Effector memory CD8-positive, alpha-beta T cell (primary cell): Measurements from ENCODE around the gene PLXNA4.
"Not testable (repeated sequence)": the region's sequence is repeated elsewhere in the genome, so short reads cannot be mapped to it uniquely, and the experiment has no call there.

Source experiments
- ATAC-seq: fragments of 150-1000 bp; cut with Tn5 transposase; replicated peaks from 2 replicates; pipeline ENCODE4 v1.10.0; 2021; ENCODE audit warnings: mild to moderate bottlenecking, moderate library complexity
- DNase-seq, 3 experiments: peaks; one replicate each; pipeline ENCODE4 v3.0.0; 2021
- H3K27ac Mint-ChIP-seq, 2 donors: one replicate each; pipeline ENCODE4 v1.8.0; 2022; ENCODE audit warnings: mild to moderate bottlenecking in 2 of 2, mixed read lengths in 2 of 2, moderate library complexity in 2 of 2
- H3K27me3 Mint-ChIP-seq, 2 donors: one replicate each; pipeline ENCODE4 v1.8.0; 2022; ENCODE audit warnings: mixed read lengths in 2 of 2
- H3K36me3 Mint-ChIP-seq: one replicate; pipeline ENCODE4 v1.8.0; 2022; ENCODE audit warnings: mild to moderate bottlenecking, moderate library complexity, mixed read lengths; ENCODE audit not compliant: insufficient read depth
- H3K4me1 Mint-ChIP-seq, 2 donors: one replicate each; pipeline ENCODE4 v1.8.0; 2022; ENCODE audit warnings: low read depth in 2 of 2, mixed read lengths in 2 of 2
- H3K4me3 Mint-ChIP-seq, 2 donors: one replicate each; pipeline ENCODE4 v1.8.0; 2022; ENCODE audit warnings: mild to moderate bottlenecking in 2 of 2, mixed read lengths in 2 of 2, moderate library complexity in 2 of 2
- H3K9me3 Mint-ChIP-seq, 2 donors: one replicate each; pipeline ENCODE4 v1.8.0; 2022; ENCODE audit warnings: mixed read lengths in 2 of 2

Gene PLXNA4

DNA sequence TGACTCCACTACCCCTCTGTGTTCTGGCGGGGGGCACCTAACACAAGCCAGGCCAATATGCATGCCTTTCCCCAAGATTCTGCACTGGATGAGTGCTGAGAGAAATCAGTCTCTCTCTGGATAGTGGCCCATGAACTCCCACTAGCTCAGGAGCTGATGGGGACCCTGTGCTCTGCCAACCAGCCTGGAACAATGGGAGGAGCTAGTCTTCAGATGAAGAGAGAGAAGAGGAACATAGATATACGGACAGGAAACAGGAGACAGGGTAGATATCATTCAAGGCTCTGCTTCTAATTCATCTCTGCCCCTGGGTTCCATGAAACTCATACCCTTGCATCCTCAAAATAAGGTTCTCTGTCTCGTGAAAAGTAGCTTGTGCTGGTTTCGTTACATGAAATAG, 27.9 kb upstream of the PLXNA4 start:
- ATAC-seq = no peak

DNA sequence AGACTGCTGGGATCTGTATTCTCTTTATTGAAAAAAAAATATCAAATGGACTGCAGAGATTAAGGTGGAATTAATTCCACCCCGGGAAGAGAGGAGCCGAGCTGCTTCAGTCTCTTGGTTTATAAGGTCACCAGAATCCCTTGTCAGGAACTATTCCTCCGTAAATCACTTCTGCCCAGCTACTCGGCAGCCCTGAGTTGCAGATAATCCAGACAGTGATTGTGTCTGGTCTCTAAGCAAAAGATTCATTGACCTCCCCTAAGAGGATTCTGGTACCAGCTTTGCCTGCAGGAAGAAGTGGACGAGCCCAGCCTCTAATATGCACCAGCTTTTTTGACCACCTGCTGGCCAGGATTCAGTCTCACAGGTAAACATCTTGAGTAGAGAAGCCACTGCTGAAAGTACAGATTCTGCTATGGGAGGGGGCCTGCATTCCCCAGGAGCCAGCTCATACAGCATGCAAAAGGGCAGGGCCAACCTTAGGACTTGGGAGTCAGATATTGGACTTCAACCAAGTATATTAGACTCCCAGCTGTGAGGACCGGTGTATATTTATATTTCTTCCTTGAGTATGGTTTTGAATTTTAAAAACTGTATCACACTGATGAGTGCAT, 27.1 kb upstream of the PLXNA4 start:
- Mint-ChIP-seq H3K4me3 (no peak overlapping the region), H3K27ac (no peak overlapping the region), H3K9me3 (no peaks in the 10 kb centered on the region), H3K27me3 (peaks cover 42 to 45% of the 10 kb centered on the region in 2 donors), H3K4me1 (no peaks in the 10 kb centered on the region), H3K36me3 (no peaks in the 10 kb centered on the region)
- DNase-seq (no peak), ATAC-seq (no peak)

More for the DNA sequence above, 27.9 kb upstream of the PLXNA4 start:
- H3K36me3 Mint-ChIP-seq = no peaks in the 10 kb centered on the region
- no peak overlapping the region for H3K27ac Mint-ChIP-seq
- H3K27me3 Mint-ChIP-seq = peaks cover 34 to 37% of the 10 kb centered on the region in 2 donors
- no peak overlapping the region for H3K4me3 Mint-ChIP-seq
- no peaks in the 10 kb centered on the region for H3K4me1 Mint-ChIP-seq
- no peaks in the 10 kb centered on the region for H3K9me3 Mint-ChIP-seq
- no peak for DNase-seq

DNA sequence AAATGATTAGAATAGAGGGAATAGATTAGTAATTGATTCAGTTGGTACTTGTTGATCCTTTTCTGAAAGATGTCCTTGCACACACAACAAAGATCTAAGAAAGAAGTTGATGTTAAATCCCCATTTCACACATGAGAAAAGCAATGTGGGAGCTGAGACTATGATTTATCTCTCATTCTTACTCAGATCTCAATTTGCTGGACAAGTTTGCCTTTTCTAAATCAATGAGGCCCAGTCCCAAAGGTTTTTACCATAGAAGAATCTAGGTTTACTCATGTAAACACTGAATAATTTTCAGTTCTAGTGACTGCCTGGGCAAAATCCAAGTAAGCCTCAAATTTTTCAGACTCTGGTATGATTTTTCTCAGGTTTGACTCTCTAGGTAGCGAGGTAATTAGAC, 25.5 kb upstream of the PLXNA4 start:
- ATAC-seq (no peak), DNase-seq (no peak)
- Mint-ChIP-seq H3K9me3 (no peaks in the 10 kb centered on the region), H3K27ac (no peak overlapping the region), H3K27me3 (peaks cover 46 to 48% of the 10 kb centered on the region in 2 donors), H3K4me3 (no peak overlapping the region), H3K36me3 (no peaks in the 10 kb centered on the region), H3K4me1 (no peaks in the 10 kb centered on the region)

DNA sequence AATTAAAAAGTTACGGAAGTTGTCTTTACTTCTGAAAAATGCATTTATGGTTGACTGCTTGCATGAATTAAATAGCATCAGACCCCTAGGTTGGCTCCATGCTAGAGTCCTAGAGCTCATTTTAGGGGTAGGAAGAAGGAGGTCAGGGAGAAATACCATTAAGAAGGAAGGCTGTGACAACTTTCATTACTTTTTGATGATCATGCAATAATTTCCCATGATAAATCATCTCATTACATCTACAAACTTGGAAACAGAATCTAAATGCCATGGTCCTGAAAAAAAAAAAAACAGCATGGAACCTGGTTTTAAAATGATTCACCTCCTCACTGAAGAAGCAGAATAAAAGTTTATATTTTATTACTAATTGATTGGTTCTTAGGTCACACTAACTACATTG, 20.3 kb upstream of the PLXNA4 start:
- ATAC-seq (no peak), DNase-seq (no peak)
- no peaks in the 10 kb centered on the region for H3K4me1 Mint-ChIP-seq
- H3K4me3 Mint-ChIP-seq = no peak overlapping the region
- H3K36me3 Mint-ChIP-seq = no peaks in the 10 kb centered on the region
- no peak overlapping the region for H3K27ac Mint-ChIP-seq
- H3K9me3 Mint-ChIP-seq = no peaks in the 10 kb centered on the region
- H3K27me3 Mint-ChIP-seq = peaks cover 20 to 61% of the 10 kb centered on the region in 2 donors

DNA sequence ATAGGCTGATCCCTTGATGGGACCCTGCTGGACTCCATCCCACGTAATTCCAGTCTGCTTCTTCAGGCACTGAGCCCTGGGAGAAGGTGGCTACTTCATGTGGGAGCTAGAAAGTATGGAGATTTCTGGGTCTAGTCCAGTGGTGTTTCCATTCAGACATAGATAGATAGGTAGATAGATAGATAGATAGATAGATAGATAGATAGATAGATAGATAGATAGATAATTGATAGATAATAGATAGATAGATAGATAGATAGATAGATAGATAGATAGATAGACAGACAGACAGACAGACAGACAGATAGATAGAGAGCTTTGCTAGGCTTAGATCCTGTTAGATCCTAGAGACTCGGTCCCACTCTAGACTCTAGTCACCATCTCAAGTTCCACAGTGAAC, 18.5 kb upstream of the PLXNA4 start:
- H3K4me3 Mint-ChIP-seq, DNase-seq, H3K27ac Mint-ChIP-seq, H3K36me3 Mint-ChIP-seq, H3K9me3 Mint-ChIP-seq, ATAC-seq, H3K4me1 Mint-ChIP-seq: not testable (repeated sequence)
- peaks cover 16 to 69% of the 10 kb centered on the region in 2 donors for H3K27me3 Mint-ChIP-seq

DNA sequence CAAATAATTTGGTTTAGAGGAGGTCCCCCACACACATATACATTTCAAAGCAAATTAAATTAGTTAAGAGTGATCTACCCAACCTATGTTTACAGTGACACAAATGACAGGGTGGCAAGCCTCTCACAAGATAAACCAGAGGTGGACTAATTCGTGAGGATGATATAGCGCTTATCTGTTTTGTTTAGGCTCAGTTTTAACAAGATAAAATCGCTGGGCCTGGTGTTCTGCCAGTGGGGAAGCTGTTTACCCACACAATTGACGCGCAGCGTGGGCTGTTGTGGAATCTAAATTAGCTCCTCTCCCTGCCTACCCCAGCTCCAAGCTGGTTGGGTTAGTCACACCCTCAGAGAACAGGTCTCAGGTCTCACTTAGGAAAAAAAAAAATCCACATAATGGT, 16.7 kb upstream of the PLXNA4 start:
- ATAC-seq = no peak
- no peak overlapping the region for H3K27ac Mint-ChIP-seq
- no peak for DNase-seq
- H3K4me1 Mint-ChIP-seq = no peaks in the 10 kb centered on the region
- H3K9me3 Mint-ChIP-seq = no peaks in the 10 kb centered on the region
- H3K27me3 Mint-ChIP-seq = peaks cover 12 to 60% of the 10 kb centered on the region in 2 donors
- H3K4me3 Mint-ChIP-seq = no peak overlapping the region
- H3K36me3 Mint-ChIP-seq = no peaks in the 10 kb centered on the region

DNA sequence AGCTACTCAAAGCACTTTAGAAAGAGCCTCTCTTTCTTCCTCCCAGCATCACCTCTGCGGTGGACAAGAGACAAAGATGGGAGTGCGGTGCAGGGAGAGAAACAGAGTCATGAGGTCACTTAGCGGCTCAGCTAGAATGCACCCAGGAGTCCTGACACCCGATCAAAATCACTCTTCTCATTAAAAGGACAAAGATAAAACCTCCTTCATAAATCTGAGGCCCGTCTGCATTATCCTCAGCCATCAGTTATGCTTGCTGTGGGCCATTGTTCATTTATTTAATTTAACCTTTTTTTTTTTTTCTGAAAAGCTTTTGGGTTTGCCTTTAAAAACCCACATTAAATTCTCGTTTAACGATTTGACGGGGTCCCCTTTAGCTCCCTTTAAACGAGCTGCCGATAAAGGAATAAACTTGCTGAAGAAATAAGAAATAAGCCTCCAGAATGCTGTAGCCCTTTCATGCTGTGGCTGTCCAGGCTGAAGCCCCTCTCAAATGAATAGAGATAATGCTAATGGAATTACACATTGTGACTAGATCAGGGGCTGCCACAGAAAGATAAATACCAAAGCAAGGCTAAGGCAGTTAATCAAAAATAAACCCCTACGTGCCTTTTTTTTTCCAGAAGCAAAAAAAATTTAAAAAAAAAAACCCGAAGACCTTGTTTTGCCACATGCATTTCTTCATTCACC, 16.1 kb upstream of the PLXNA4 start:
- Mint-ChIP-seq H3K27me3 (peaks cover 17 to 66% of the 10 kb centered on the region in 2 donors), H3K36me3 (no peaks in the 10 kb centered on the region), H3K4me3 (no peak overlapping the region), H3K27ac (no peak overlapping the region), H3K4me1 (no peaks in the 10 kb centered on the region), H3K9me3 (no peaks in the 10 kb centered on the region)
- no peak for DNase-seq
- ATAC-seq = no peak

DNA sequence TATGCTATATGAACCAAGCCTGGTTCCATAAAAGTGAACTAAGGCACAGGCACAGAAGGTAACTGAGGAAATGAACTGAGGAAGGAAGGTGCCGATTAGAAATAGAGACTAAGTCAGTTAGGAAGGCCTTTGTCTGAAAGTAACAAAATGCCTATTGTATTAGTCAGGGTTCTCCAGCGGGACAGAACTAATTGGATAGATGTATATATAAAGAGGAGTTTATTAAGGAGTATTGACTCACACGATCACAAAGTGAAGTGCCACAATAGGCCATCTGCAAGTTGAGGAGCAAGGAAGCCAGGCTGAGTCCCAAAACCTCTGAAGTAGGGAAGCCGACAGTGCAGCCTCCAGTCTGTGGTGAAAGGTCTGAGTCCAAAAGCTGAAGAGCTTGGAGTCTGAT, 13.9 kb upstream of the PLXNA4 start:
- H3K4me1 Mint-ChIP-seq = no peaks in the 10 kb centered on the region
- no peak for DNase-seq
- no peak for ATAC-seq
- H3K27me3 Mint-ChIP-seq = peaks cover 34 to 57% of the 10 kb centered on the region in 2 donors
- no peaks in the 10 kb centered on the region for H3K9me3 Mint-ChIP-seq
- H3K36me3 Mint-ChIP-seq = no peaks in the 10 kb centered on the region
- H3K27ac Mint-ChIP-seq = no peak overlapping the region
- H3K4me3 Mint-ChIP-seq = no peak overlapping the region

DNA sequence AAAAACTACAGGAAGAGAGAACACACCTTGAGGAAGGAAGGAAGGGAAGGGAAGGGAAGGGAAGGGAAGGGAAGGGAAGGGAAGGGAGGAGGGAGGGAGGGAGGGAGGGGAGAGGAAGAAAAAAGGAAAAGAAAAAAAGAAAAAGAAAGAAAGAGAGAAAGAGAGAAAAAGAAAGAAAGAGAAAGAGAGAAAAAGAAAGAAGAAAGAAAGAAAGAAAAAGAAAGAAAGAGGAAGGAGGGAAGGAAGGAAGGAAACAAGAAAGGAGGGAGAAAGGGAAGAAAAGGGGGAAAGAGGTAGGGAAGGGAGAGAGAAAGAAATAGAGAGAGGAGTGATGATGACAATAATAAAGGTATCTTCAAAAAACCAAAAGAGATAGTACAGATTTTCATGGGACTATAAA, 12.3 kb upstream of the PLXNA4 start:
- Mint-ChIP-seq H3K27ac (no peak overlapping the region), H3K36me3 (no peaks in the 10 kb centered on the region), H3K4me1 (no peaks in the 10 kb centered on the region), H3K27me3 (peaks cover 40 to 58% of the 10 kb centered on the region in 2 donors), H3K4me3 (no peak overlapping the region), H3K9me3 (no peaks in the 10 kb centered on the region)
- ATAC-seq (no peak), DNase-seq (no peak)

DNA sequence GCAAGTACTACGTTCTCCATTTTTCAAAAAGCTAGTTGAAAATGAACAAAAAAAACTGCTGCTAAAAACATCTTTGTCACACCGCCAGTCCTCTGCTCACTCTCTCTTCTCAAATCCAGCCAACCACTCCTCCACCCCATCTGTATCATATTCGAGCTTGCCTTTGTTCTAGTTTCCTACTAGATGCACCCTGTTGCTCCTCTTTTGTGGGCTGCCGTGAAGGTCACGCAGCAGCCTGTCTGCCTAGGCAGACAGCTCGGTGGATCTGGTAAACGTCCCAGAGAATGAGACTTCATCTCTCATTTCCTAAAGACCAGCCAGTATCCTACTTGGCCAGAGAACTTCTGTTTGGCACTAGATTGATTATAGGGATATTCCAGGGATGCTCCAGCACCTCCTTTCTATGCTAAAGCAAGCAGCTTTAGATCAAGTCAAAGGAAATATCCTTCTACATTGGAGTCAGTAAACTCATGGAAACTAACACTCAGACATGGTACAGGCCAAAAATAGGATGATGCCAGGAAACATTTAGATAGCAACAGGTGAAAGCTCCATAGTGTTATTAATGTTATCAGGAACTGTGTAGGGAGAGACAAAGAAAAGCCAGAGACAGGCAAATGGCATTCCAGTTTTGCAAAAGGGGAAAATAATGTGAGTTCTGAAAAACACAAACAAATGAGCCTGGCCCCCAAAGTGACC, 8.7 kb upstream of the PLXNA4 start:
- Mint-ChIP-seq H3K4me1 (no peaks in the 10 kb centered on the region), H3K4me3 (no peak overlapping the region), H3K27ac (no peak overlapping the region), H3K36me3 (no peaks in the 10 kb centered on the region), H3K27me3 (peaks cover 52 to 65% of the 10 kb centered on the region in 2 donors), H3K9me3 (no peaks in the 10 kb centered on the region)
- ATAC-seq = no peak
- no peak for DNase-seq

DNA sequence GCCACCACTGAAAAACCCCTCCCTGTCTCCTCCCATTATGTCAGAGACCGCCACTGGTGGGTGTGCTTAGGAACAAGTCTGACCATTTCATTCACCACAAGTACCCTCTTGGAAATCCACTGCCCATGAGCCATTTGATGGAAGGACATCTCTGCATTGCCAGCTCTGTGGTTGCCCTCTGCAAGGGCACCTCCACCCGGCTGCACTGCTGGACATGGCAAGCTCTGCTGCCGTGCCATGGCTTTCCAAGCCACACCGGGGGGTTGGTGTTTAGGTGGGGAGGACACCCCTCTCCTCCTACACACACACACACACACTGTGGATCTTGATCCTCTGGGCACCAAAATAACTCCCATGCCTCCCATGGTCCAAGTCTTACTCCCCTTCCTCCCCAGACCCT, 5.2 kb upstream of the PLXNA4 start:
- no peaks in the 10 kb centered on the region for H3K36me3 Mint-ChIP-seq
- DNase-seq (no peak), ATAC-seq (no peak)
- peaks cover 60 to 76% of the 10 kb centered on the region in 2 donors for H3K27me3 Mint-ChIP-seq
- no peaks in the 10 kb centered on the region for H3K9me3 Mint-ChIP-seq
- H3K27ac Mint-ChIP-seq = no peak overlapping the region
- no peak overlapping the region for H3K4me3 Mint-ChIP-seq
- peaks cover 5 to 8% of the 10 kb centered on the region in 2 donors for H3K4me1 Mint-ChIP-seq

DNA sequence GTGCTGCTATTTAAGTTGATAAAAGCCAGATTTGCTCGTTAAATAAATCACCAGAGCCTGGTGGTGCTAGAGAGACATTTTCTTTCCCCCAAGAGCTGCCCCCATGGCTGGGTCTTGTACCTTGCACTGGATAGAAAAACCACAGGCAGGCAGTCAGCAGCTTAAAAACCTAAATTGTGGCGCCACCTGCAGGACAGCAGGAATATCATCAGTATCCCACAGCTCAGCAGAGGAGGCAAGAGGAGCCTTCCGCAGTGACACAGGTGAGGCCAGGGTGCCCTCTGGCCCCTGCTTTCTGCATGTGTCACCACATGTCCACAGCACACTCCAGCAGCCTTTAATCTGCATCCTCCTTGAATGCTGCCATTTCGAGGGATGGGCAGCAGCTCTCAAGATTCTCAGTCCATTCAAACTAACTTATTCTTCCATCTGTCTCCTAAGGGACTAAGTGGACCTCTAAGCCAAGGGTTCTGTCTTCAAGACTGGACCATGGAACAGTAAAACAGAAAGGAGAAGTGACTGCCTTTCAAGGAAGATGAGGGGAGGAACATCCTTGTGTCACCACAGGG, 4.5 kb upstream of the PLXNA4 start:
- DNase-seq (peak; percentile 67 to 70 (median 70)), ATAC-seq (peak; percentile 82)
- Mint-ChIP-seq H3K27me3 (peaks cover 57 to 81% of the 10 kb centered on the region in 2 donors), H3K4me3 (no peak overlapping the region), H3K36me3 (no peaks in the 10 kb centered on the region), H3K27ac (no peak overlapping the region), H3K9me3 (no peaks in the 10 kb centered on the region), H3K4me1 (peaks cover 5 to 11% of the 10 kb centered on the region in 2 donors)

DNA sequence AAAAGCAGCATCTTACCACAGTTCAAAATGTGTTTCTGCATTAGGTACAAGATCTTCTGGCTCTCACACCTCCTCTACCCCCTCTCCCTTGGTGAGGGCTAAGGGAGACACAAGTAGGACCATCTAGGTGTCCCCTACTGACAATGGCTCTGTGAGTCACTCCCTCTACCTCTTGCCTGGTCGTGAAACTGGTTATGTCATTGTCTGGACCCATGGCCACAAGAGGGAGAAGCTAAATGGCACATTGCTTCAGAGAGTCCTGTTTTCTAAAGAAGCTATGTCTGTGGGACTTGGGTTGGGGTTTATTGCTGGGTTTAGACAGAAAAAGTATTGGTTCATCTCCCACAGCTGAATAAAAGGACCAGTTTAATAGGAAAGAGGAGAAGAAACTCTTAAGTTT, 4.0 kb upstream of the PLXNA4 start:
- no peak for DNase-seq
- Mint-ChIP-seq H3K27ac (peak overlapping the region in 1 of 2 donors; percentile 45), H3K4me1 (peaks cover 5 to 14% of the 10 kb centered on the region in 2 donors), H3K4me3 (no peak overlapping the region), H3K27me3 (peaks cover 57 to 86% of the 10 kb centered on the region in 2 donors), H3K36me3 (no peaks in the 10 kb centered on the region), H3K9me3 (no peaks in the 10 kb centered on the region)
- ATAC-seq = peak; percentile 19
